H1 (cell line): ENCODE measurements around the gene SYNGR4. TPM values are rescaled to one million over a fixed set of nuclear protein-coding genes. Genes with fewer than 3 reads are reported as not detected.

Source experiments
- CTCF ChIA-PET: fragments of 300-600 bp; sonication (Branson Sonifier 250); formaldehyde crosslinking; loops from one replicate; lab custom pipeline; 2021; ENCODE audit not compliant: partially characterized antibody; lab: Charles Lee
- POLR2A ChIA-PET: fragments of 300-600 bp; sonication (Branson Sonifier 250); formaldehyde crosslinking; loops from one replicate; lab custom pipeline; 2021; ENCODE audit warnings: inconsistent platforms; ENCODE audit not compliant: partially characterized antibody; lab: Charles Lee
- DNase-seq, 2 experiments: peaks; one replicate each; pipeline versions ENCODE4 v3.0.0 to v3.0.0-alpha.2; 2010 to 2022; ENCODE audit warnings: low spot score in 2 of 2, low read depth in 1 of 2, mixed read lengths in 1 of 2
- FAIRE-seq: peaks from 2 replicates; lab custom pipeline; 2011; peaks lifted over from hg19 to GRCh38; lab: Jason Lieb, UNC
- H2AFZ ChIP-seq: 2 replicates; pipeline ENCODE4 v1.8.1; 2012; ENCODE audit warnings: low read length, inconsistent platforms
- H2AK5ac ChIP-seq: 2 replicates; pipeline ENCODE4 v1.6.1; 2013; ENCODE audit warnings: low read depth, low read length
- H2BK120ac ChIP-seq: replicated peaks from 2 replicates; pipeline ENCODE3; 2013; ENCODE audit warnings: low read depth, low read length, inconsistent platforms
- H2BK12ac ChIP-seq: 2 replicates; pipeline ENCODE4 v1.6.1; 2013; ENCODE audit warnings: low read depth, low read length
- H2BK15ac ChIP-seq: 2 replicates; pipeline ENCODE4 v1.6.1; 2013; ENCODE audit warnings: low read length
- H2BK20ac ChIP-seq: 2 replicates; pipeline ENCODE4 v1.6.1; 2013; ENCODE audit warnings: low read length
- H2BK5ac ChIP-seq: 2 replicates; pipeline ENCODE4 v1.6.1; 2013; ENCODE audit warnings: low read depth, low read length
- H3K14ac ChIP-seq: 2 replicates; pipeline ENCODE4 v1.6.1; 2013; ENCODE audit warnings: inconsistent platforms; ENCODE audit not compliant: insufficient read length
- H3K18ac ChIP-seq: 2 replicates; pipeline ENCODE4 v1.6.1; 2013; ENCODE audit warnings: low read length; ENCODE audit errors: extremely low read depth
- H3K23ac ChIP-seq: 2 replicates; pipeline ENCODE4 v1.6.1; 2013; ENCODE audit warnings: inconsistent platforms; ENCODE audit not compliant: insufficient read length
- H3K23me2 ChIP-seq: 2 replicates; pipeline ENCODE4 v1.6.1; 2013; ENCODE audit warnings: low read depth, low read length
- H3K27ac ChIP-seq: 2 replicates; pipeline ENCODE4 v1.6.1; 2011; ENCODE audit warnings: low read depth, low read length, inconsistent platforms
- H3K27me3 ChIP-seq, 4 experiments: replicated peaks in 1 of 4; 1 replicate in 1 of 4; 2 replicates in 3 of 4; pipeline versions ENCODE4 v1.6.1 to v1.8.1; 2011 to 2013; ENCODE audit warnings: low read length in 3 of 4, mild to moderate bottlenecking in 3 of 4, inconsistent platforms in 2 of 4, mixed read lengths in 2 of 4, moderate library complexity in 1 of 4; ENCODE audit not compliant: control insufficient read depth in 3 of 4, insufficient read depth in 3 of 4; ENCODE audit errors: extremely low read depth in 1 of 4
- H3K36me3 ChIP-seq, 4 experiments: 2 replicates each; pipeline versions ENCODE4 v1.6.1 to v1.8.1; 2011 to 2013; ENCODE audit warnings: mild to moderate bottlenecking in 4 of 4, low read length in 3 of 4, moderate library complexity in 2 of 4, control low read depth in 1 of 4, inconsistent platforms in 1 of 4; ENCODE audit not compliant: insufficient read depth in 4 of 4, control insufficient read depth in 2 of 4
- H3K4ac ChIP-seq: replicated peaks from 2 replicates; pipeline ENCODE3; 2013; ENCODE audit warnings: low read length, low read depth, mixed read lengths, inconsistent platforms; ENCODE audit not compliant: insufficient read length
- H3K4me1 ChIP-seq, 4 experiments: replicated peaks in 1 of 4; 1 replicate in 1 of 4; 2 replicates in 3 of 4; pipeline versions ENCODE4 v1.6.1 to v1.8.1; 2011 to 2013; ENCODE audit warnings: low read length in 3 of 4, inconsistent platforms in 2 of 4, mixed read lengths in 1 of 4; ENCODE audit not compliant: insufficient read depth in 4 of 4, control insufficient read depth in 3 of 4
- H3K4me2 ChIP-seq, 2 experiments: 2 replicates each; pipeline versions ENCODE4 v1.6.1 to v1.8.1; 2011 to 2013; ENCODE audit warnings: low read depth in 2 of 2, low read length in 2 of 2, control low read depth in 1 of 2, inconsistent platforms in 1 of 2, mild to moderate bottlenecking in 1 of 2; ENCODE audit not compliant: insufficient read depth in 1 of 2
- H3K4me3 ChIP-seq, 4 experiments: fragments of 200-600, 300-600 bp in 1 of 4; sonication (generic), shearing (Covaris generic), sonication (Bioruptor Twin) in 1 of 4; 2 replicates each; pipeline versions ENCODE4 v1.5.1 to v1.8.1; 2011 to 2016; ENCODE audit warnings: low read length in 4 of 4, low read depth in 3 of 4, control low read depth in 2 of 4, inconsistent platforms in 2 of 4, mild to moderate bottlenecking in 2 of 4, mixed read lengths in 1 of 4, moderate library complexity in 1 of 4; ENCODE audit not compliant: insufficient read depth in 2 of 4; ENCODE audit errors: extremely low read depth in 1 of 4
- H3K56ac ChIP-seq: replicated peaks from 2 replicates; pipeline ENCODE3; 2013; ENCODE audit warnings: low read depth, mild to moderate bottlenecking, mixed read lengths, low read length, inconsistent platforms; ENCODE audit not compliant: insufficient read length
- H3K79me1 ChIP-seq: 2 replicates; pipeline ENCODE4 v1.6.1; 2013; ENCODE audit warnings: low read depth, low read length, control low read depth
- H3K79me2 ChIP-seq, 2 experiments: 2 replicates each; pipeline versions ENCODE4 v1.6.1 to v1.8.1; 2012 to 2013; ENCODE audit warnings: low read length in 2 of 2, mild to moderate bottlenecking in 2 of 2, inconsistent platforms in 1 of 2; ENCODE audit not compliant: insufficient read depth in 2 of 2, control insufficient read depth in 1 of 2
- H3K9ac ChIP-seq, 4 experiments: replicated peaks in 1 of 4; 1 replicate in 1 of 4; 2 replicates in 3 of 4; pipeline versions ENCODE4 v1.6.1 to v1.8.1; 2011 to 2013; ENCODE audit warnings: low read depth in 3 of 4, low read length in 3 of 4, control low read depth in 2 of 4, mild to moderate bottlenecking in 2 of 4, moderate library complexity in 2 of 4, inconsistent platforms in 1 of 4; ENCODE audit errors: extremely low read depth in 1 of 4
- H3K9me3 ChIP-seq, 2 experiments: 2 replicates each; pipeline versions ENCODE4 v1.6.1 to v1.8.1; 2012 to 2013; ENCODE audit warnings: mild to moderate bottlenecking in 2 of 2, moderate library complexity in 2 of 2, control low read depth in 1 of 2, inconsistent platforms in 1 of 2, low read depth in 1 of 2, low read length in 1 of 2, mixed read lengths in 1 of 2; ENCODE audit not compliant: insufficient read depth in 2 of 2
- H4K20me1 ChIP-seq, 2 experiments: replicated peaks in 1 of 2; 2 replicates each; pipeline versions ENCODE3 to v1.8.1; 2011 to 2013; ENCODE audit warnings: inconsistent platforms in 2 of 2, low read length in 2 of 2, mild to moderate bottlenecking in 1 of 2; ENCODE audit not compliant: insufficient read depth in 2 of 2, control insufficient read depth in 1 of 2
- H4K5ac ChIP-seq: 2 replicates; pipeline ENCODE4 v1.6.1; 2013; ENCODE audit warnings: low read length, low read depth, mixed read lengths, inconsistent platforms; ENCODE audit not compliant: insufficient read length
- H4K8ac ChIP-seq: 2 replicates; pipeline ENCODE4 v1.8.0; 2013; ENCODE audit warnings: mild to moderate bottlenecking, moderate library complexity, low read length, inconsistent platforms; ENCODE audit not compliant: insufficient read depth; ENCODE audit errors: extremely low read depth
- H4K91ac ChIP-seq: replicated peaks from 2 replicates; pipeline ENCODE3; 2013; ENCODE audit warnings: low read length, mixed read lengths, inconsistent platforms; ENCODE audit not compliant: insufficient read length
- BRCA1 ChIP-seq: IDR thresholded peaks from 2 replicates; pipeline ENCODE4 v1.6.1; 2012; ENCODE audit warnings: low read depth, low read length, improper control_type of control experiment
- CBX8 ChIP-seq: fragments of 300-800, 300-1000 bp; sonication (generic); IDR thresholded peaks from 2 replicates; pipeline ENCODE4 v1.7.1; 2016; ENCODE audit warnings: low read depth, low read length, borderline replicate concordance
- CEBPB ChIP-seq: IDR thresholded peaks from 2 replicates; pipeline ENCODE4 v1.6.1; 2012; ENCODE audit warnings: low read depth, low read length
- FOSL1 ChIP-seq: IDR thresholded peaks from 2 replicates; pipeline ENCODE4 v1.6.1; 2011; ENCODE audit warnings: mild to moderate bottlenecking, low read depth, low read length, moderate library complexity; ENCODE audit not compliant: insufficient read depth
- GABPA ChIP-seq: IDR thresholded peaks from 2 replicates; pipeline ENCODE4 v1.6.1; 2011; ENCODE audit warnings: mild to moderate bottlenecking, low read length, moderate library complexity, borderline replicate concordance; ENCODE audit not compliant: insufficient read depth
- KDM4A ChIP-seq: IDR thresholded peaks from one replicate; pipeline ENCODE4 v1.7.1; 2012; ENCODE audit warnings: low read depth, mild to moderate bottlenecking, moderate library complexity, low read length, inconsistent platforms; ENCODE audit not compliant: severe bottlenecking
- NRF1 ChIP-seq: IDR thresholded peaks from 2 replicates; pipeline ENCODE4 v1.6.1; 2011; ENCODE audit warnings: mild to moderate bottlenecking, low read depth, low read length, improper control_type of control experiment
- PHF8 ChIP-seq: fragments of 200-600 bp; sonication (generic); conservative IDR thresholded peaks from 2 replicates; pipeline ENCODE4 v1.7.1; 2012; ENCODE audit warnings: low read depth, mild to moderate bottlenecking, inconsistent platforms, low read length, moderate library complexity
- RAD21 ChIP-seq, 2 experiments: IDR thresholded peaks in 1 of 2; conservative IDR thresholded peaks in 1 of 2; 2 replicates each; pipeline ENCODE4 v1.6.1; 2011; ENCODE audit warnings: low read depth in 2 of 2, low read length in 2 of 2, improper control_type of control experiment in 1 of 2, inconsistent platforms in 1 of 2, mild to moderate bottlenecking in 1 of 2, moderate library complexity in 1 of 2
- RBBP5 ChIP-seq: IDR thresholded peaks from 2 replicates; pipeline ENCODE4 v1.7.1; 2012; ENCODE audit warnings: low read depth, mild to moderate bottlenecking, inconsistent platforms, low read length, moderate library complexity, borderline replicate concordance
- RFX5 ChIP-seq: IDR thresholded peaks from 2 replicates; pipeline ENCODE4 v1.6.1; 2011; ENCODE audit warnings: low read depth, low read length, improper control_type of control experiment, borderline replicate concordance
- RXRA ChIP-seq: IDR thresholded peaks from 2 replicates; pipeline ENCODE4 v1.6.1; 2011; ENCODE audit warnings: low read depth, mild to moderate bottlenecking, low read length, moderate library complexity; ENCODE audit not compliant: insufficient read depth
- SP2 ChIP-seq: IDR thresholded peaks from 2 replicates; pipeline ENCODE4 v1.6.1; 2012; ENCODE audit warnings: mild to moderate bottlenecking, low read length, inconsistent platforms
- TAF1 ChIP-seq: IDR thresholded peaks from 2 replicates; pipeline ENCODE4 v1.6.1; 2011; ENCODE audit warnings: mild to moderate bottlenecking, low read depth, low read length
- TBP ChIP-seq: IDR thresholded peaks from 2 replicates; pipeline ENCODE4 v1.6.1; 2011; ENCODE audit warnings: low read depth, low read length, improper control_type of control experiment
- WGBS, 2 experiments: shearing (Covaris generic) in 1 of 2; methylation state at CpG; one replicate each; pipeline versions ENCODE4 v1.1.6 to v1.1.7; 2013 to 2015; ENCODE audit warnings: low lambda C conversion rate in 2 of 2, mixed read lengths in 2 of 2, inconsistent platforms in 1 of 2, low coverage in 1 of 2, missing lambda C conversion rate in 1 of 2; ENCODE audit not compliant: insufficient replicate concordance in 2 of 2, insufficient coverage in 1 of 2, insufficient read length in 1 of 2; ENCODE audit errors: extremely low coverage in 1 of 2, missing lambda C conversion rate in 1 of 2; 5-methylcytosine and 5-hydroxymethylcytosine counted together
- polyA plus RNA-seq, 7 experiments: library from polyadenylated mRNA; depleted of rRNA in 3 of 7; stranded (reverse) in 5 of 7; unstranded in 2 of 7; fragments of >200 nt in 5 of 7; fragments of 200-250 nt in 2 of 7; gene quantifications; 1 replicate in 5 of 7; 2 replicates in 1 of 7; 4 replicates in 1 of 7; pipeline versions ENCODE4 v1.2.1 to v1.2.3, GENCODE V29; 2011 to 2013; ENCODE audit warnings: missing spikeins in 2 of 7, mixed read lengths in 2 of 7
- total RNA-seq: library from RNA; stranded (reverse); fragmentation: NEBNext Ultra II Directional; extraction: Animal tissue kit (Norgen Biotek cat#: 25700); gene quantifications from 2 replicates; pipeline ENCODE4 v1.2.1, GENCODE V29; 2021

Gene SYNGR4
- total and polyA plus RNA-seq, 2 of the 8 experiments (the other 6 are each of a cell fraction or from before 2014, with no cell fraction given) = 0.41 TPM; not detected in 1

GRCh38 chr19:48346191-48346590 is 18.0 kb upstream of the SYNGR4 start:
- Histone ChIP-seq H4K8ac (no peak overlapping the region), H3K79me1 (no peaks in the 10 kb centered on the region), H3K9me3 (no peaks in the 10 kb centered on the region), H3K27ac (no peak overlapping the region), H2AK5ac (no peak overlapping the region), H3K4ac (no peak overlapping the region), H3K14ac (no peak overlapping the region), H3K23ac (no peak overlapping the region), H4K91ac (no peak overlapping the region), H3K27me3 (no peaks in the 10 kb centered on the region), H3K4me2 (no peak overlapping the region), H2BK12ac (no peak overlapping the region), H2BK5ac (no peak overlapping the region), H4K5ac (no peak overlapping the region), H3K56ac (no peak overlapping the region), H3K4me3 (no peak overlapping the region), H2BK20ac (no peak overlapping the region), H3K23me2 (no peaks in the 10 kb centered on the region; the same call in 1 of the 2 replicates), H2BK120ac (no peak overlapping the region), H3K36me3 (no peaks in the 10 kb centered on the region), H3K4me1 (peaks cover 0 to 4% (median under 1%) of the 10 kb centered on the region in 4 experiments; a peak in 2 of 7 replicates), H2AFZ (no peak overlapping the region), H3K9ac (no peak overlapping the region), H3K18ac (no peak overlapping the region), H4K20me1 (no peaks in the 10 kb centered on the region), H3K79me2 (no peaks in the 10 kb centered on the region), H2BK15ac (no peak overlapping the region)
- no peak for FAIRE-seq
- ChIA-PET POLR2A (no interaction called here), CTCF (interaction anchor here (0.8 to 2.5 kb wide), 9 partner anchors 8 to 207 kb away, joined by 3 to 9 read pairs (median 3); no protein-coding TSS in a partner anchor)
- no peak for DNase-seq
- 95% methylated on average over 2 of the region's 2 CpGs; no CpG with 5 or more reads in 1 of the 2 experiments for WGBS, 2 experiments
- no peak for TF ChIP-seq NRF1
- no peak for TF ChIP-seq TBP
- TF ChIP-seq RBBP5 = no peak
- no peak for TF ChIP-seq RFX5
- TF ChIP-seq GABPA = no peak
- no peak for TF ChIP-seq KDM4A
- TF ChIP-seq TAF1 = no peak
- no peak for TF ChIP-seq CBX8
- TF ChIP-seq FOSL1 = no peak
- no peak for TF ChIP-seq BRCA1
- no peak for TF ChIP-seq RAD21 (IDR thresholded peaks at IDR 0.05 in 1 of 2, conservative IDR thresholded peaks at IDR 0.05 in 1 of 2; ENCODE audit: low read depth in 2 of 2, low read length in 2 of 2)
- no peak for TF ChIP-seq PHF8
- no peak for TF ChIP-seq RXRA
- TF ChIP-seq CEBPB = no peak
- TF ChIP-seq SP2 = no peak
